GM21423 (cell line): ENCODE measurements around the gene KLK3.

Source experiments
- ATAC-seq: cut with Tn5 transposase; IDR thresholded peaks from one replicate; pipeline ENCODE4 v1.9.1; 2021; ENCODE audit warnings: mild to moderate bottlenecking, moderate library complexity; ENCODE audit not compliant: unreplicated experiment

KLK3 gene

GRCh38 chr19:50830266-50831025 is 24.3 kb upstream of the KLK3 start:
- ATAC-seq: no peak

GRCh38 chr19:50831026-50831396 is 23.7 kb upstream of the KLK3 start:
- no peak for ATAC-seq

GRCh38 chr19:50832666-50833065 is 22.0 kb upstream of the KLK3 start:
- no peak for ATAC-seq

GRCh38 chr19:50833117-50833801 is 21.5 kb upstream of the KLK3 start, which contains the start of gene KLK15:
TSS of gene KLK15 (minus strand) at chr19:50833574. CDS start at chr19:50831492, 2,082 bp downstream.
- ATAC-seq: no peak

- ATAC-seq: no peak
These were observed 20.9 kb upstream of the KLK3 start for GRCh38 chr19:50833802-50834167.

GRCh38 chr19:50835103-50835784 is 19.5 kb upstream of the KLK3 start:
- no peak for ATAC-seq

- ATAC-seq: peak; percentile 66
These were observed 18.8 kb upstream of the KLK3 start for GRCh38 chr19:50835785-50836542.

GRCh38 chr19:50836543-50837195 is 18.0 kb upstream of the KLK3 start:
- ATAC-seq: no peak

- ATAC-seq: no peak
These were observed 17.4 kb upstream of the KLK3 start for GRCh38 chr19:50837300-50837699.

GRCh38 chr19:50838239-50838638 is 16.5 kb upstream of the KLK3 start:
- no peak for ATAC-seq

GRCh38 chr19:50839712-50840655 is 14.7 kb upstream of the KLK3 start:
- no peak for ATAC-seq

GRCh38 chr19:50842130-50842529 is 12.6 kb upstream of the KLK3 start:
- ATAC-seq: no peak

GRCh38 chr19:50843205-50843604 is 11.5 kb upstream of the KLK3 start:
- ATAC-seq: no peak

- no peak for ATAC-seq
These were observed 11.0 kb upstream of the KLK3 start for GRCh38 chr19:50843701-50844221.

- ATAC-seq: no peak
These were observed 10.3 kb upstream of the KLK3 start for GRCh38 chr19:50844296-50844935.

GRCh38 chr19:50850738-50851137 is 4.0 kb upstream of the KLK3 start:
- no peak for ATAC-seq

- ATAC-seq: no peak
These were observed 3.1 kb upstream of the KLK3 start for GRCh38 chr19:50851620-50852019.

GRCh38 chr19:50857366-50857765 is 2.7 kb downstream of the KLK3 start:
- ATAC-seq: no peak

GRCh38 chr19:50858886-50859285 is 4.2 kb downstream of the KLK3 start:
- no peak for ATAC-seq
